ENCODE measurements around the gene GRB10.
"Not testable (repeated sequence)": the region's sequence is repeated elsewhere in the genome, so short reads cannot be mapped to it uniquely, and the experiment has no call there.

The GRB10 gene

GRCh38 chr7:50587737-50588136 lies 195.0 kb downstream of the GRB10 start:
- Histone ChIP-seq H3K4me2 (ENCODE audit: low read length) (no peak overlapping the region), H3K27me3 (ENCODE audit: control insufficient read depth, insufficient read depth, low read length) (no peaks in the 10 kb centered on the region), H3K4me3 (ENCODE audit: low read length) (no peak overlapping the region), H3K9ac (ENCODE audit: low read depth, low read length) (no peak overlapping the region), H3K4me1 (ENCODE audit: control insufficient read depth, insufficient read depth, low read length) (no peaks in the 10 kb centered on the region), H3K9me3 (replicated peaks; ENCODE audit: low read length) (no peaks in the 10 kb centered on the region), H3K36me3 (ENCODE audit: insufficient read depth, low read length) (peaks cover 14% of the 10 kb centered on the region)

GRCh38 chr7:50584793-50585408 lies 197.8 kb downstream of the GRB10 start:
- Histone ChIP-seq H3K4me1 (ENCODE audit: control insufficient read depth, insufficient read depth, low read length) (no peaks in the 10 kb centered on the region), H3K4me3 (ENCODE audit: low read length) (no peak overlapping the region), H3K9ac (ENCODE audit: low read depth, low read length) (no peak overlapping the region), H3K27me3 (ENCODE audit: control insufficient read depth, insufficient read depth, low read length) (peaks cover 9% of the 10 kb centered on the region), H3K9me3 (replicated peaks; ENCODE audit: low read length) (no peaks in the 10 kb centered on the region), H3K36me3 (ENCODE audit: insufficient read depth, low read length) (no peaks in the 10 kb centered on the region), H3K4me2 (ENCODE audit: low read length) (no peak overlapping the region)

GRCh38 chr7:50584386-50584785 lies 198.3 kb downstream of the GRB10 start:
- Histone ChIP-seq H3K27me3 (ENCODE audit: control insufficient read depth, insufficient read depth, low read length) (peaks cover 9% of the 10 kb centered on the region), H3K4me2 (ENCODE audit: low read length) (no peak overlapping the region), H3K36me3 (ENCODE audit: insufficient read depth, low read length) (no peaks in the 10 kb centered on the region), H3K9ac (ENCODE audit: low read depth, low read length) (no peak overlapping the region), H3K9me3 (replicated peaks; ENCODE audit: low read length) (no peaks in the 10 kb centered on the region), H3K4me3 (ENCODE audit: low read length) (no peak overlapping the region), H3K4me1 (ENCODE audit: control insufficient read depth, insufficient read depth, low read length) (no peaks in the 10 kb centered on the region)

- not testable (repeated sequence) for H3K9ac ChIP-seq (ENCODE audit: low read depth, low read length); H3K4me3 ChIP-seq (ENCODE audit: low read length); H3K4me2 ChIP-seq (ENCODE audit: low read length); H3K9me3 ChIP-seq (replicated peaks; ENCODE audit: low read length); H3K4me1 ChIP-seq (ENCODE audit: control insufficient read depth, insufficient read depth, low read length); H3K36me3 ChIP-seq (ENCODE audit: insufficient read depth, low read length); H3K27me3 ChIP-seq (ENCODE audit: control insufficient read depth, insufficient read depth, low read length)
Observed at GRCh38 chr7:50583295-50583694, 199.4 kb downstream of the GRB10 start.

- H3K4me3 ChIP-seq (ENCODE audit: low read length); H3K4me2 ChIP-seq (ENCODE audit: low read length); H3K4me1 ChIP-seq (ENCODE audit: control insufficient read depth, insufficient read depth, low read length); H3K36me3 ChIP-seq (ENCODE audit: insufficient read depth, low read length); H3K9me3 ChIP-seq (replicated peaks; ENCODE audit: low read length); H3K27me3 ChIP-seq (ENCODE audit: control insufficient read depth, insufficient read depth, low read length); H3K9ac ChIP-seq (ENCODE audit: low read depth, low read length): not testable (repeated sequence)
Observed at GRCh38 chr7:50582271-50582670, 200.4 kb downstream of the GRB10 start.

GRCh38 chr7:50580666-50581065 lies 202.0 kb downstream of the GRB10 start:
- not testable (repeated sequence) for H3K27me3 ChIP-seq (ENCODE audit: control insufficient read depth, insufficient read depth, low read length); H3K4me3 ChIP-seq (ENCODE audit: low read length); H3K4me2 ChIP-seq (ENCODE audit: low read length); H3K4me1 ChIP-seq (ENCODE audit: control insufficient read depth, insufficient read depth, low read length); H3K9ac ChIP-seq (ENCODE audit: low read depth, low read length); H3K36me3 ChIP-seq (ENCODE audit: insufficient read depth, low read length); H3K9me3 ChIP-seq (replicated peaks; ENCODE audit: low read length)

- H3K4me3 ChIP-seq (ENCODE audit: low read length) = no peak overlapping the region
- H3K4me1 ChIP-seq (ENCODE audit: control insufficient read depth, insufficient read depth, low read length) = no peaks in the 10 kb centered on the region
- no peak overlapping the region for H3K4me2 ChIP-seq (ENCODE audit: low read length)
- no peaks in the 10 kb centered on the region for H3K36me3 ChIP-seq (ENCODE audit: insufficient read depth, low read length)
- H3K27me3 ChIP-seq (ENCODE audit: control insufficient read depth, insufficient read depth, low read length) = peaks cover 9% of the 10 kb centered on the region
- no peaks in the 10 kb centered on the region for H3K9me3 ChIP-seq (replicated peaks; ENCODE audit: low read length)
- no peak overlapping the region for H3K9ac ChIP-seq (ENCODE audit: low read depth, low read length)
Observed at GRCh38 chr7:50580057-50580456, 202.6 kb downstream of the GRB10 start.

- H3K9ac ChIP-seq (ENCODE audit: low read depth, low read length); H3K4me2 ChIP-seq (ENCODE audit: low read length); H3K4me3 ChIP-seq (ENCODE audit: low read length); H3K4me1 ChIP-seq (ENCODE audit: control insufficient read depth, insufficient read depth, low read length); H3K36me3 ChIP-seq (ENCODE audit: insufficient read depth, low read length); H3K9me3 ChIP-seq (replicated peaks; ENCODE audit: low read length); H3K27me3 ChIP-seq (ENCODE audit: control insufficient read depth, insufficient read depth, low read length): not testable (repeated sequence)
Observed at GRCh38 chr7:50578105-50578504, 204.6 kb downstream of the GRB10 start.

GRCh38 chr7:50577569-50577968 lies 205.1 kb downstream of the GRB10 start:
- no peaks in the 10 kb centered on the region for H3K4me1 ChIP-seq (ENCODE audit: control insufficient read depth, insufficient read depth, low read length)

GRCh38 chr7:50576388-50576787 lies 206.3 kb downstream of the GRB10 start:
- H3K36me3 ChIP-seq (ENCODE audit: insufficient read depth, low read length); H3K4me1 ChIP-seq (ENCODE audit: control insufficient read depth, insufficient read depth, low read length); H3K27me3 ChIP-seq (ENCODE audit: control insufficient read depth, insufficient read depth, low read length); H3K9me3 ChIP-seq (replicated peaks; ENCODE audit: low read length); H3K9ac ChIP-seq (ENCODE audit: low read depth, low read length); H3K4me2 ChIP-seq (ENCODE audit: low read length); H3K4me3 ChIP-seq (ENCODE audit: low read length): not testable (repeated sequence)

More at GRCh38 chr7:50577569-50577968, 205.1 kb downstream of the GRB10 start:
- Histone ChIP-seq H3K4me3 (ENCODE audit: low read length) (no peak overlapping the region), H3K27me3 (ENCODE audit: control insufficient read depth, insufficient read depth, low read length) (peaks cover 9% of the 10 kb centered on the region), H3K4me2 (ENCODE audit: low read length) (no peak overlapping the region), H3K36me3 (ENCODE audit: insufficient read depth, low read length) (no peaks in the 10 kb centered on the region), H3K9ac (ENCODE audit: low read depth, low read length) (no peak overlapping the region), H3K9me3 (replicated peaks; ENCODE audit: low read length) (no peaks in the 10 kb centered on the region)

- Histone ChIP-seq H3K9ac (ENCODE audit: low read depth, low read length) (no peak overlapping the region), H3K4me2 (ENCODE audit: low read length) (no peak overlapping the region), H3K27me3 (ENCODE audit: control insufficient read depth, insufficient read depth, low read length) (peaks cover 31% of the 10 kb centered on the region), H3K9me3 (replicated peaks; ENCODE audit: low read length) (no peaks in the 10 kb centered on the region), H3K4me3 (ENCODE audit: low read length) (no peak overlapping the region), H3K36me3 (ENCODE audit: insufficient read depth, low read length) (no peaks in the 10 kb centered on the region), H3K4me1 (ENCODE audit: control insufficient read depth, insufficient read depth, low read length) (no peaks in the 10 kb centered on the region)
Observed at GRCh38 chr7:50567715-50568261, 214.9 kb downstream of the GRB10 start.

GRCh38 chr7:50565977-50566376 lies 216.7 kb downstream of the GRB10 start:
- no peaks in the 10 kb centered on the region for H3K4me1 ChIP-seq (ENCODE audit: control insufficient read depth, insufficient read depth, low read length)
- H3K36me3 ChIP-seq (ENCODE audit: insufficient read depth, low read length) = no peaks in the 10 kb centered on the region
- H3K9ac ChIP-seq (ENCODE audit: low read depth, low read length) = no peak overlapping the region
- H3K4me2 ChIP-seq (ENCODE audit: low read length) = no peak overlapping the region
- no peaks in the 10 kb centered on the region for H3K9me3 ChIP-seq (replicated peaks; ENCODE audit: low read length)
- H3K27me3 ChIP-seq (ENCODE audit: control insufficient read depth, insufficient read depth, low read length) = peaks cover 36% of the 10 kb centered on the region
- no peak overlapping the region for H3K4me3 ChIP-seq (ENCODE audit: low read length)

Data from skeletal muscle satellite cell (primary cell).